SU-DHL-6 (cell line): ENCODE results near the gene ART4.

Experiments
- H2AFZ ChIP-seq: fragments of 200-600 bp; sonication (generic); 2 replicates; pipeline ENCODE4 v1.6.1; 2014; ENCODE audit warnings: low read depth, mild to moderate bottlenecking, moderate library complexity, mixed read lengths, antibody characterized with exemption, low read length; ENCODE audit not compliant: severe bottlenecking
- H3F3A ChIP-seq: fragments of 200-600 bp; shearing (Covaris generic); 2 replicates; pipeline ENCODE4 v1.6.0; 2016; ENCODE audit warnings: antibody characterized with exemption, mild to moderate bottlenecking; ENCODE audit not compliant: insufficient read depth
- H3K27ac ChIP-seq: fragments of 200-600 bp; sonication (generic); 2 replicates; pipeline ENCODE4 v1.5.1; 2016; ENCODE audit warnings: low read depth, mild to moderate bottlenecking, low read length, moderate library complexity, mixed read lengths
- H3K27me3 ChIP-seq: fragments of 200-600 bp; sonication (generic), shearing (Covaris generic); 2 replicates; pipeline ENCODE4 v1.6.0; 2014; ENCODE audit warnings: mild to moderate bottlenecking, low read length
- H3K36me3 ChIP-seq: fragments of 200-600 bp; sonication (generic); 2 replicates; pipeline ENCODE4 v1.6.1; 2014; ENCODE audit warnings: mild to moderate bottlenecking, low read length, mixed read lengths
- H3K4me2 ChIP-seq: fragments of 300-600, 200-600 bp; shearing (Covaris generic), sonication (generic); 2 replicates; pipeline ENCODE4 v1.6.0; 2014; ENCODE audit warnings: low read length, low read depth, mild to moderate bottlenecking; ENCODE audit not compliant: poor library complexity, severe bottlenecking
- H3K4me3 ChIP-seq: fragments of 200-600 bp; sonication (generic); 2 replicates; pipeline ENCODE4 v1.5.1; 2014; ENCODE audit warnings: antibody characterized with exemption, low read length, mild to moderate bottlenecking, mixed read lengths; ENCODE audit not compliant: insufficient read depth, poor library complexity, severe bottlenecking
- H3K79me2 ChIP-seq: fragments of 200-600 bp; sonication (generic); 2 replicates; pipeline ENCODE4 v1.6.1; 2014; ENCODE audit warnings: mild to moderate bottlenecking, low read length, moderate library complexity; ENCODE audit not compliant: insufficient read depth
- H3K9ac ChIP-seq: fragments of 200-600 bp; sonication (generic); 2 replicates; pipeline ENCODE4 v1.7.0; 2014; ENCODE audit warnings: mild to moderate bottlenecking, low read length
- H3K9me2 ChIP-seq: fragments of 200-600 bp; sonication (generic); replicated peaks from 2 replicates; pipeline ENCODE4 v1.6.1; 2014; ENCODE audit warnings: low read length; ENCODE audit not compliant: insufficient read depth
- H3K9me3 ChIP-seq: fragments of 200-600 bp; sonication (generic); 2 replicates; pipeline ENCODE4 v1.6.1; 2014; ENCODE audit warnings: low read length, mixed read lengths; ENCODE audit not compliant: insufficient read depth
- H4K20me1 ChIP-seq: fragments of 200-600 bp; sonication (generic); 2 replicates; pipeline ENCODE4 v1.6.1; 2014; ENCODE audit warnings: low read depth, mild to moderate bottlenecking, antibody characterized with exemption, low read length, moderate library complexity, mixed read lengths
- EZH2phosphoT487 ChIP-seq: fragments of 200-600 bp; sonication (generic), shearing (Covaris generic); conservative IDR thresholded peaks from 2 replicates; pipeline ENCODE4 v1.6.1; 2018; ENCODE audit warnings: mild to moderate bottlenecking, antibody characterized with exemption, low read length, moderate library complexity, mixed read lengths
- TF ChIP-seq, protein P1 (sequence below): fragments of 200-600 bp; sonication (generic); IDR thresholded peaks from one replicate; pipeline ENCODE4 v1.5.1; 2017; ENCODE audit warnings: antibody characterized with exemption, mild to moderate bottlenecking, low read length, moderate library complexity; ENCODE audit not compliant: insufficient read depth, poor library complexity, severe bottlenecking

ART4 gene

GRCh38 chr12:14779834-14780233 is 63.5 kb downstream of the ART4 start:
- Histone ChIP-seq H2AFZ (no peak overlapping the region), H3K36me3 (peaks cover 7% of the 10 kb centered on the region), H3K9me2 (no peaks in the 10 kb centered on the region), H4K20me1 (no peaks in the 10 kb centered on the region), H3K4me2 (no peak overlapping the region), H3F3A (peaks cover 17% of the 10 kb centered on the region), H3K27ac (no peak overlapping the region), H3K4me3 (no peak overlapping the region), H3K79me2 (no peaks in the 10 kb centered on the region), H3K9me3 (no peaks in the 10 kb centered on the region), H3K27me3 (no peaks in the 10 kb centered on the region), H3K9ac (no peak overlapping the region)
- TF ChIP-seq, protein P1, sequence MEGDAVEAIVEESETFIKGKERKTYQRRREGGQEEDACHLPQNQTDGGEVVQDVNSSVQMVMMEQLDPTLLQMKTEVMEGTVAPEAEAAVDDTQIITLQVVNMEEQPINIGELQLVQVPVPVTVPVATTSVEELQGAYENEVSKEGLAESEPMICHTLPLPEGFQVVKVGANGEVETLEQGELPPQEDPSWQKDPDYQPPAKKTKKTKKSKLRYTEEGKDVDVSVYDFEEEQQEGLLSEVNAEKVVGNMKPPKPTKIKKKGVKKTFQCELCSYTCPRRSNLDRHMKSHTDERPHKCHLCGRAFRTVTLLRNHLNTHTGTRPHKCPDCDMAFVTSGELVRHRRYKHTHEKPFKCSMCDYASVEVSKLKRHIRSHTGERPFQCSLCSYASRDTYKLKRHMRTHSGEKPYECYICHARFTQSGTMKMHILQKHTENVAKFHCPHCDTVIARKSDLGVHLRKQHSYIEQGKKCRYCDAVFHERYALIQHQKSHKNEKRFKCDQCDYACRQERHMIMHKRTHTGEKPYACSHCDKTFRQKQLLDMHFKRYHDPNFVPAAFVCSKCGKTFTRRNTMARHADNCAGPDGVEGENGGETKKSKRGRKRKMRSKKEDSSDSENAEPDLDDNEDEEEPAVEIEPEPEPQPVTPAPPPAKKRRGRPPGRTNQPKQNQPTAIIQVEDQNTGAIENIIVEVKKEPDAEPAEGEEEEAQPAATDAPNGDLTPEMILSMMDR, result no peak
- no peak for TF ChIP-seq EZH2phosphoT487

- H3K4me3 ChIP-seq, result no peak overlapping the region
- H3K4me2 ChIP-seq, result no peak overlapping the region
These were observed 66.1 kb downstream of the ART4 start for GRCh38 chr12:14777271-14777670.

GRCh38 chr12:14776236-14776961 is 66.9 kb downstream of the ART4 start:
- Histone ChIP-seq H3K9me3 (no peaks in the 10 kb centered on the region), H3K4me2 (no peak overlapping the region), H3K27me3 (no peaks in the 10 kb centered on the region), H2AFZ (no peak overlapping the region), H3K36me3 (no peaks in the 10 kb centered on the region), H3K27ac (no peak overlapping the region), H3K9me2 (no peaks in the 10 kb centered on the region), H3K9ac (no peak overlapping the region), H4K20me1 (no peaks in the 10 kb centered on the region), H3K79me2 (no peaks in the 10 kb centered on the region), H3K4me3 (no peak overlapping the region), H3F3A (peaks cover 24% of the 10 kb centered on the region)
- no peak for TF ChIP-seq EZH2phosphoT487
- TF ChIP-seq, protein P1, result peak; percentile 21

More at GRCh38 chr12:14777271-14777670, 66.1 kb downstream of the ART4 start:
- H3K9me3 ChIP-seq, result no peaks in the 10 kb centered on the region
- no peak overlapping the region for H2AFZ ChIP-seq
- H4K20me1 ChIP-seq, result no peaks in the 10 kb centered on the region
- H3K27me3 ChIP-seq, result no peaks in the 10 kb centered on the region
- H3K36me3 ChIP-seq, result no peaks in the 10 kb centered on the region
- no peaks in the 10 kb centered on the region for H3K79me2 ChIP-seq
- H3K9ac ChIP-seq, result no peak overlapping the region
- no peak overlapping the region for H3K27ac ChIP-seq
- H3K9me2 ChIP-seq, result no peaks in the 10 kb centered on the region
- peaks cover 18% of the 10 kb centered on the region for H3F3A ChIP-seq
- TF ChIP-seq, protein P1, result no peak
- TF ChIP-seq EZH2phosphoT487, result no peak
